ENCODE data around the gene MGME1. TPM values are rescaled to one million over a fixed set of nuclear protein-coding genes. Genes with fewer than 3 reads are reported as not detected.

The MGME1 gene
- total and polyA plus RNA-seq, 2 donors (not counting 1 experiment from before 2014, with no cell fraction given), result 11.7 to 11.9 TPM

- H3K4me2 ChIP-seq (ENCODE audit: extremely low read depth, insufficient read depth, low read length), result peak overlapping the region; percentile 85
- TF ChIP-seq EZH2 (IDR thresholded peaks at IDR 0.05; ENCODE audit: low read length, missing control alignments), result no peak
- TF ChIP-seq, protein P1, sequence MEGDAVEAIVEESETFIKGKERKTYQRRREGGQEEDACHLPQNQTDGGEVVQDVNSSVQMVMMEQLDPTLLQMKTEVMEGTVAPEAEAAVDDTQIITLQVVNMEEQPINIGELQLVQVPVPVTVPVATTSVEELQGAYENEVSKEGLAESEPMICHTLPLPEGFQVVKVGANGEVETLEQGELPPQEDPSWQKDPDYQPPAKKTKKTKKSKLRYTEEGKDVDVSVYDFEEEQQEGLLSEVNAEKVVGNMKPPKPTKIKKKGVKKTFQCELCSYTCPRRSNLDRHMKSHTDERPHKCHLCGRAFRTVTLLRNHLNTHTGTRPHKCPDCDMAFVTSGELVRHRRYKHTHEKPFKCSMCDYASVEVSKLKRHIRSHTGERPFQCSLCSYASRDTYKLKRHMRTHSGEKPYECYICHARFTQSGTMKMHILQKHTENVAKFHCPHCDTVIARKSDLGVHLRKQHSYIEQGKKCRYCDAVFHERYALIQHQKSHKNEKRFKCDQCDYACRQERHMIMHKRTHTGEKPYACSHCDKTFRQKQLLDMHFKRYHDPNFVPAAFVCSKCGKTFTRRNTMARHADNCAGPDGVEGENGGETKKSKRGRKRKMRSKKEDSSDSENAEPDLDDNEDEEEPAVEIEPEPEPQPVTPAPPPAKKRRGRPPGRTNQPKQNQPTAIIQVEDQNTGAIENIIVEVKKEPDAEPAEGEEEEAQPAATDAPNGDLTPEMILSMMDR (conservative IDR thresholded peaks at IDR 0.05 in 1 of 2, IDR thresholded peaks at IDR 0.05 in 1 of 2; ENCODE audit: low read depth in 1 of 2, low read length in 2 of 2), result no peak
- no peaks in the 10 kb centered on the region for H3K4me1 ChIP-seq (ENCODE audit: control insufficient read depth, extremely low read depth, insufficient read depth, low read length)
- H3K27me3 ChIP-seq (ENCODE audit: control insufficient read depth, insufficient read depth, low read length), result no peaks in the 10 kb centered on the region
- peak; percentile 37 to 83 for DNase-seq (ENCODE audit: low read depth in 2 of 2)
- no peaks in the 10 kb centered on the region for H3K36me3 ChIP-seq (ENCODE audit: control insufficient read depth, insufficient read depth, low read length)
- no peaks in the 10 kb centered on the region for H3K9me3 ChIP-seq (ENCODE audit: control insufficient read depth, insufficient read depth, low read depth, low read length)
- H2AFZ ChIP-seq (ENCODE audit: low read length), result no peak overlapping the region
- peaks cover 62% of the 10 kb centered on the region for H3K79me2 ChIP-seq (ENCODE audit: control insufficient read depth, insufficient read depth, low read length)
- no peak overlapping the region for H3K9ac ChIP-seq (ENCODE audit: insufficient read depth, low read length)
- peak overlapping the region; percentile 14 to 95 (median 80) for H3K4me3 ChIP-seq (replicated peaks in 1 of 4; ENCODE audit: control extremely low read depth in 1 of 4, insufficient read depth in 1 of 4, low read depth in 3 of 4, low read length in 4 of 4)
- H3K27ac ChIP-seq (ENCODE audit: insufficient read depth, low read length), result no peak overlapping the region
- no peaks in the 10 kb centered on the region for H4K20me1 ChIP-seq (ENCODE audit: control insufficient read depth, extremely low read depth, insufficient read depth, low read length)
Observed at GRCh38 chr20:17971300-17972013, 2.6 kb downstream of the MGME1 start.

DNA sequence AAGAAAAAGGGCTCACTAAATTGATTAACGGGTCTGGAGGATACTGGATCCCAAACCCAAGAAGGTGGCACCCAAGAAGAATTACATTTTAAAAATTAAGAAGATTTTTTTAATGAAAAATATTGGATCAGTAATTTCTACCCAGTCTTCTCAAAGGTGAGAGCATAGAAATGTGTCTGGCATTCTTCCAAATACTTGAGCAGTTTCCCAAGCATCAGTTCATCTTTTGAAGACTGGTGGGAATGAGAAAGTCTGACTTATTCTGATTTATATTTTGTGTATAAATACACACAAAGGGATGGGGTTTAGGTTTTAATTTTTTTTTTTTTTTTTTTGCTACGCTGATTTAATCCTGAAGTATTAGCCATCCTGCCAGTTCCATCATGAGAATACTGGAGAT lies 3.3 kb downstream of the MGME1 start:
- TF ChIP-seq, protein P1 (conservative IDR thresholded peaks at IDR 0.05 in 1 of 2, IDR thresholded peaks at IDR 0.05 in 1 of 2; ENCODE audit: low read depth in 1 of 2, low read length in 2 of 2), result no peak
- TF ChIP-seq EZH2 (IDR thresholded peaks at IDR 0.05; ENCODE audit: low read length, missing control alignments), result no peak
- Histone ChIP-seq H4K20me1 (ENCODE audit: control insufficient read depth, extremely low read depth, insufficient read depth, low read length) (no peaks in the 10 kb centered on the region), H3K36me3 (ENCODE audit: control insufficient read depth, insufficient read depth, low read length) (no peaks in the 10 kb centered on the region), H3K9ac (ENCODE audit: insufficient read depth, low read length) (no peak overlapping the region), H3K27me3 (ENCODE audit: control insufficient read depth, insufficient read depth, low read length) (no peaks in the 10 kb centered on the region), H3K79me2 (ENCODE audit: control insufficient read depth, insufficient read depth, low read length) (peaks cover 55% of the 10 kb centered on the region), H3K4me3 (replicated peaks in 1 of 4; ENCODE audit: control extremely low read depth in 1 of 4, insufficient read depth in 1 of 4, low read depth in 3 of 4, low read length in 4 of 4) (peak overlapping the region; percentile 2 to 95 (median 54)), H3K4me1 (ENCODE audit: control insufficient read depth, extremely low read depth, insufficient read depth, low read length) (no peaks in the 10 kb centered on the region), H3K27ac (ENCODE audit: insufficient read depth, low read length) (no peak overlapping the region), H2AFZ (ENCODE audit: low read length) (no peak overlapping the region), H3K4me2 (ENCODE audit: extremely low read depth, insufficient read depth, low read length) (peak overlapping the region; percentile 85), H3K9me3 (ENCODE audit: control insufficient read depth, insufficient read depth, low read depth, low read length) (no peaks in the 10 kb centered on the region)
- DNase-seq (ENCODE audit: low read depth in 2 of 2), result peak in 1 of 2 donors; percentile 36

DNA sequence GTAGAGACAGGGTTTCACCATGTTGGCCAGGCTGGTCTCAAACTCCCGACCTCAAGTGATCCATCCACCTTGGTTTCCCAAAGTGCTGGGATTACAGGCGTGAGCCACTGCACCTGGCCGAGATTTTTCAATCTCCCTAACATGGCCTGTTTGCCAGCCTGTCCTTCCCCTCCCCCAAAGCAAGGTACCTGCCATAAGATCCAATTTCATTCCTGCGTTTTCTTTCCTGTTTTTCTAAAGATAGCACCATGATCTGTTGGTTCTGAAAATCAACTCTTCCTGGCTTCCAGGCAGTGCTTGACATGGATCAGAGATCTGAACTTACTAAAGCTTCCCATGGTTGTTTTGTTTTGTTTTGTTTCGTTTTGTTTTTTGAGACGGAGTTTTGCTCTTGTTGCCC lies 7.5 kb downstream of the MGME1 start:
- Histone ChIP-seq H3K79me2 (ENCODE audit: control insufficient read depth, insufficient read depth, low read length) (peaks cover 28% of the 10 kb centered on the region), H3K36me3 (ENCODE audit: control insufficient read depth, insufficient read depth, low read length) (no peaks in the 10 kb centered on the region), H3K27ac (ENCODE audit: insufficient read depth, low read length) (no peak overlapping the region), H3K4me2 (ENCODE audit: extremely low read depth, insufficient read depth, low read length) (no peak overlapping the region), H3K27me3 (ENCODE audit: control insufficient read depth, insufficient read depth, low read length) (no peaks in the 10 kb centered on the region), H2AFZ (ENCODE audit: low read length) (no peak overlapping the region), H3K4me1 (ENCODE audit: control insufficient read depth, extremely low read depth, insufficient read depth, low read length) (no peaks in the 10 kb centered on the region), H3K9ac (ENCODE audit: insufficient read depth, low read length) (no peak overlapping the region), H3K4me3 (replicated peaks in 1 of 4; ENCODE audit: control extremely low read depth in 1 of 4, insufficient read depth in 1 of 4, low read depth in 3 of 4, low read length in 4 of 4) (no peak overlapping the region), H4K20me1 (ENCODE audit: control insufficient read depth, extremely low read depth, insufficient read depth, low read length) (no peaks in the 10 kb centered on the region), H3K9me3 (ENCODE audit: control insufficient read depth, insufficient read depth, low read depth, low read length) (no peaks in the 10 kb centered on the region)
- TF ChIP-seq, protein P1 (conservative IDR thresholded peaks at IDR 0.05 in 1 of 2, IDR thresholded peaks at IDR 0.05 in 1 of 2; ENCODE audit: low read depth in 1 of 2, low read length in 2 of 2), result no peak
- no peak for TF ChIP-seq EZH2 (IDR thresholded peaks at IDR 0.05; ENCODE audit: low read length, missing control alignments)
- no peak for DNase-seq (ENCODE audit: low read depth in 2 of 2)

Measured in fibroblast of lung (primary cell).